GM20431 (cell line): ENCODE measurements around the gene ANXA2.
"Not testable (repeated sequence)": the region's sequence is repeated elsewhere in the genome, so short reads cannot be mapped to it uniquely, and the experiment has no call there.

Source experiments
- in situ Hi-C: fragments of 300-500 bp; cut with MseI, MboI; formaldehyde crosslinking; loops from one replicate; pipeline ENCODE4 v1.15.0; 2020; ENCODE audit warnings: low sequenced_read_pairs; ENCODE audit not compliant: unreplicated experiment

The ANXA2 gene

GRCh38 chr15:60397772-60398445 is at the start of gene ANXA2:
Gene ANXA2, minus strand, starts transcription at chr15:60397986. Its CDS starts 11,911 bp downstream, at chr15:60386075.
- in situ Hi-C loops = no loop called here

GRCh38 chr15:60444289-60444912 is 46.6 kb upstream of the ANXA2 start:
- in situ Hi-C loops = no loop called here

GRCh38 chr15:60442763-60443162 is 45.0 kb upstream of the ANXA2 start:
- in situ Hi-C loops = no loop called here

- in situ Hi-C loops = no loop called here
Measured at GRCh38 chr15:60442031-60442650, 44.4 kb upstream of the ANXA2 start.

GRCh38 chr15:60441331-60441730 is 43.5 kb upstream of the ANXA2 start:
- in situ Hi-C loops = no loop called here

GRCh38 chr15:60438646-60439045 is 40.9 kb upstream of the ANXA2 start:
- in situ Hi-C loops = no loop called here

- in situ Hi-C loops = no loop called here
Measured at GRCh38 chr15:60428935-60429334, 31.1 kb upstream of the ANXA2 start.

GRCh38 chr15:60426870-60427508 is 29.2 kb upstream of the ANXA2 start:
- in situ Hi-C loops = no loop called here

GRCh38 chr15:60425461-60425860 is 27.7 kb upstream of the ANXA2 start:
- in situ Hi-C loops = no loop called here

- in situ Hi-C loops = no loop called here
Measured at GRCh38 chr15:60424006-60424405, 26.2 kb upstream of the ANXA2 start.

- in situ Hi-C loops = no loop called here
Measured at GRCh38 chr15:60423537-60423936, 25.8 kb upstream of the ANXA2 start.

GRCh38 chr15:60421544-60421943 is 23.8 kb upstream of the ANXA2 start:
- in situ Hi-C loops = no loop called here

- in situ Hi-C loops = no loop called here
Measured at GRCh38 chr15:60420203-60420716, 22.5 kb upstream of the ANXA2 start.

- in situ Hi-C loops = no loop called here
Measured at GRCh38 chr15:60419753-60420152, 22.0 kb upstream of the ANXA2 start.

GRCh38 chr15:60418096-60418495 is 20.3 kb upstream of the ANXA2 start:
- in situ Hi-C loops = no loop called here

- in situ Hi-C loops = no loop called here
Measured at GRCh38 chr15:60417112-60417511, 19.3 kb upstream of the ANXA2 start.

GRCh38 chr15:60416484-60416883 is 18.7 kb upstream of the ANXA2 start:
- in situ Hi-C loops = no loop called here

- in situ Hi-C loops = no loop called here
Measured at GRCh38 chr15:60414016-60414682, 16.4 kb upstream of the ANXA2 start.

GRCh38 chr15:60413231-60413824 is 15.5 kb upstream of the ANXA2 start:
- in situ Hi-C loops = no loop called here

GRCh38 chr15:60412807-60413206 is 15.0 kb upstream of the ANXA2 start:
- in situ Hi-C loops = not testable (repeated sequence)
